Astrocyte (in vitro differentiated cells and primary cell): ENCODE results near the gene ELK4.

Experiments
- CTCF ChIP-seq: IDR thresholded peaks from 2 replicates; pipeline ENCODE4 v1.5.1; 2011; ENCODE audit warnings: low read depth, mild to moderate bottlenecking, inconsistent platforms, low read length, moderate library complexity; ENCODE audit not compliant: insufficient read depth
- EZH2 ChIP-seq: IDR thresholded peaks from 2 replicates; pipeline ENCODE4 v1.6.1; 2012; ENCODE audit warnings: mild to moderate bottlenecking, low read length, inconsistent platforms; ENCODE audit not compliant: insufficient read depth

- TF ChIP-seq CTCF, result no peak
- no peak for TF ChIP-seq EZH2
Observed at GRCh38 chr1:205629751-205630150, 2.1 kb downstream of the ELK4 start.
